HUES64 (cell line): ENCODE measurements around the gene KMT2A.

ENCODE experiments used
- H3K27ac ChIP-seq: 2 replicates; pipeline ENCODE4 v1.7.0; 2013; ENCODE audit warnings: low read depth, low read length, inconsistent platforms
- H3K27me3 ChIP-seq: 2 replicates; pipeline ENCODE4 v1.6.1; 2013; ENCODE audit warnings: mild to moderate bottlenecking, low read length; ENCODE audit not compliant: insufficient read depth
- H3K36me3 ChIP-seq: 2 replicates; pipeline ENCODE4 v1.6.1; 2013; ENCODE audit warnings: mild to moderate bottlenecking, low read length; ENCODE audit not compliant: insufficient read depth
- H3K4me1 ChIP-seq: 2 replicates; pipeline ENCODE4 v1.6.1; 2013; ENCODE audit warnings: mild to moderate bottlenecking, low read length, moderate library complexity; ENCODE audit not compliant: insufficient read depth
- H3K4me3 ChIP-seq: 2 replicates; pipeline ENCODE4 v1.5.1; 2013; ENCODE audit warnings: mild to moderate bottlenecking, low read length, moderate library complexity
- H3K9ac ChIP-seq: 2 replicates; pipeline ENCODE4 v1.6.1; 2013; ENCODE audit warnings: mild to moderate bottlenecking, low read depth, low read length
- H3K9me3 ChIP-seq: 2 replicates; pipeline ENCODE4 v1.6.1; 2013; ENCODE audit warnings: low read depth, low read length; ENCODE audit not compliant: insufficient read depth
- WGBS: fragments of 150-250, 120-280 bp; methylation state at CpG from one replicate; pipeline ENCODE4 v1.1.7; 2013; ENCODE audit warnings: missing lambda C conversion rate; 5-methylcytosine and 5-hydroxymethylcytosine counted together

Gene KMT2A

GRCh38 chr11:118491041-118491440, 54.7 kb downstream of the KMT2A start:
- no peaks in the 10 kb centered on the region for H3K27me3 ChIP-seq
- no peak overlapping the region for H3K27ac ChIP-seq
- peaks cover 97% of the 10 kb centered on the region for H3K36me3 ChIP-seq
- no peak overlapping the region for H3K4me3 ChIP-seq
- no peaks in the 10 kb centered on the region for H3K4me1 ChIP-seq
- 96% methylated on average over 4 of the region's 4 CpGs for WGBS
- H3K9me3 ChIP-seq = no peaks in the 10 kb centered on the region
- no peak overlapping the region for H3K9ac ChIP-seq

DNA sequence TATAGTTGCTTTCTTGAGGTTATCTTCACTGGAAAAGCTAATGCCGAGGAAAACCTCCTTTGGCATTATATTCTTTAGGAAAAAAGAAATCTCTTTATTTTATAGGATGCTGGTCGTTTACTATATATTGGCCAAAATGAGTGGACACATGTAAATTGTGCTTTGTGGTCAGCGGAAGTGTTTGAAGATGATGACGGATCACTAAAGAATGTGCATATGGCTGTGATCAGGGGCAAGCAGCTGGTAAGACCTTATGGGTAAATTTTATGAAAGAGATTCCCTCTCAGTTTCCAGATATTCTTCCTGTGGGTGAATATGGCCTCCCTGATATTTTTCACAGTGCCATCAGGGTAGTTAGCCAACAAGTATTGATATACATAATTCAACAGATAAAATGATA, 61.5 kb downstream of the KMT2A start:
- Histone ChIP-seq H3K36me3 (peaks cover 100% of the 10 kb centered on the region), H3K9ac (no peak overlapping the region), H3K27me3 (no peaks in the 10 kb centered on the region), H3K4me1 (no peaks in the 10 kb centered on the region), H3K9me3 (no peaks in the 10 kb centered on the region), H3K27ac (no peak overlapping the region), H3K4me3 (no peak overlapping the region)
- WGBS = 93% methylated on average over 4 of the region's 4 CpGs

- Histone ChIP-seq H3K4me3 (no peak overlapping the region), H3K27me3 (no peaks in the 10 kb centered on the region), H3K4me1 (no peaks in the 10 kb centered on the region), H3K36me3 (peaks cover 100% of the 10 kb centered on the region), H3K9me3 (no peaks in the 10 kb centered on the region), H3K27ac (no peak overlapping the region), H3K9ac (no peak overlapping the region)
- 93% methylated on average over 3 of the region's 3 CpGs for whole genome bisulfite sequencing
These were observed 66.9 kb downstream of the KMT2A start for GRCh38 chr11:118503216-118503615.

DNA sequence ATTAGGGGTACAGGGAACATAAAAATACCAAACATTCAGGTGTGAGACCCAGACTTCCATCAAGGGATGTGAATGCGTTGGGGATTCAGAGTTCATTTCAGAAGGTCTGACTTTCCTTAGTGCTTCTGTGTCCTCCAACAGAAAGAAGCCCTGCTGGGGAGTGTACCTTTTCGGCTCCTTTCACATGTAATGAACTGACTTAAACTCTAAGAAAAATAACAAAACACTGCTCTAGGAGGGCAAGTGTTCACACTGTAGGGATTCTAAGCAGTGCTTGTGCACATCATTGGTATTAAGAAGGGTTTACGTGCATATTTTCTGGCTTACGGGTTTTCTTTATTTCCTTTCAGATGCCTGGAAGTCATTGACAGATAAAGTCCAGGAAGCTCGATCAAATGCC, 75.3 kb downstream of the KMT2A start:
- H3K4me1 ChIP-seq = peaks cover 3% of the 10 kb centered on the region; the same call in 1 of the 2 replicates
- no peak overlapping the region for H3K4me3 ChIP-seq
- H3K27ac ChIP-seq = peak overlapping the region; percentile 58; the same call in 1 of the 2 replicates
- H3K9ac ChIP-seq = no peak overlapping the region
- H3K9me3 ChIP-seq = no peaks in the 10 kb centered on the region
- H3K36me3 ChIP-seq = peaks cover 96% of the 10 kb centered on the region
- H3K27me3 ChIP-seq = no peaks in the 10 kb centered on the region
- 68% methylated on average over 5 of the region's 5 CpGs for WGBS

GRCh38 chr11:118514103-118514502, 77.8 kb downstream of the KMT2A start:
- H3K4me3 ChIP-seq = no peak overlapping the region
- H3K36me3 ChIP-seq = peaks cover 91% of the 10 kb centered on the region
- H3K27me3 ChIP-seq = no peaks in the 10 kb centered on the region
- H3K9ac ChIP-seq = no peak overlapping the region
- peaks cover 3% of the 10 kb centered on the region; the same call in 1 of the 2 replicates for H3K4me1 ChIP-seq
- WGBS = 94% methylated on average over 7 of the region's 7 CpGs
- H3K27ac ChIP-seq = no peak overlapping the region
- H3K9me3 ChIP-seq = no peaks in the 10 kb centered on the region

GRCh38 chr11:118519549-118519948, 83.3 kb downstream of the KMT2A start:
- Histone ChIP-seq H3K4me1 (no peaks in the 10 kb centered on the region), H3K9ac (no peak overlapping the region), H3K27me3 (no peaks in the 10 kb centered on the region), H3K27ac (no peak overlapping the region), H3K36me3 (peaks cover 93% of the 10 kb centered on the region), H3K4me3 (no peak overlapping the region), H3K9me3 (no peaks in the 10 kb centered on the region)
- 93% methylated on average over 6 of the region's 6 CpGs for WGBS

GRCh38 chr11:118521892-118522311, 85.6 kb downstream of the KMT2A start:
- 94% methylated on average over 13 of the region's 13 CpGs for WGBS
- Histone ChIP-seq H3K36me3 (peaks cover 78% of the 10 kb centered on the region), H3K9me3 (no peaks in the 10 kb centered on the region), H3K27me3 (no peaks in the 10 kb centered on the region), H3K27ac (no peak overlapping the region), H3K4me3 (no peak overlapping the region), H3K9ac (no peak overlapping the region), H3K4me1 (no peaks in the 10 kb centered on the region)

DNA sequence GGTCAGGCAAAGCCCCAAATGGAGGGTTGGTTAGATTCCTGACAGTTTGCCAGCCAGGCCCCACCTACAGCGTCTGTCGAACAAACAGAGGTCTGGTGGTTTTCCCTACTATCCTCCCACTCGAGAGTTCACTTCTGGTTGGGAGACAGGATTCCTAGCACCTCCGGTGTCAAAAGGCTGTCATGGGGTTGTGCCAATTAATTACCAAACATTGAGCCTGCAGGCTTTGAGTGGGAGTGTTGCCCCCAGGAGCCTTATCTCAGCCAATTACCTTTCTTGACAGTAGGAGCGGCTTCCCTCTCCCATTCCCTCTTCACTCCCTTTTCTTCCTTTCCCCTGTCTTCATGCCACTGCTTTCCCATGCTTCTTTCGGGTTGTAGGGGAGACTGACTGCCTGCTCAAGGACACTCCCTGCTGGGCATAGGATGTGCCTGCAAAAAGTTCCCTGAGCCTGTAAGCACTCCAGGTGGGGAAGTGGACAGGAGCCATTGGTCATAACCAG, 86.3 kb downstream of the KMT2A start:
- H3K4me3 ChIP-seq = no peak overlapping the region
- H3K27ac ChIP-seq = no peak overlapping the region
- no peaks in the 10 kb centered on the region for H3K9me3 ChIP-seq
- WGBS = 81% methylated on average over 6 of the region's 6 CpGs
- H3K9ac ChIP-seq = no peak overlapping the region
- H3K4me1 ChIP-seq = no peaks in the 10 kb centered on the region
- peaks cover 73% of the 10 kb centered on the region for H3K36me3 ChIP-seq
- no peaks in the 10 kb centered on the region for H3K27me3 ChIP-seq

GRCh38 chr11:118524356-118524755, 88.1 kb downstream of the KMT2A start:
- no peaks in the 10 kb centered on the region for H3K9me3 ChIP-seq
- H3K4me1 ChIP-seq = 0 out of 2 replicates have a peak, but pooled peaks cover 2% of the 10 kb centered on the region
- H3K27ac ChIP-seq = no peak overlapping the region
- no peaks in the 10 kb centered on the region for H3K27me3 ChIP-seq
- no peak overlapping the region for H3K4me3 ChIP-seq
- peaks cover 59% of the 10 kb centered on the region for H3K36me3 ChIP-seq
- no peak overlapping the region for H3K9ac ChIP-seq

- Histone ChIP-seq H3K4me1 (peaks cover 7% of the 10 kb centered on the region; the same call in 1 of the 2 replicates), H3K27ac (no peak overlapping the region), H3K4me3 (no peak overlapping the region), H3K36me3 (peaks cover 53% of the 10 kb centered on the region), H3K9ac (no peak overlapping the region), H3K9me3 (no peaks in the 10 kb centered on the region), H3K27me3 (no peaks in the 10 kb centered on the region; the same call in 1 of the 2 replicates)
- 92% methylated on average over 6 of the region's 6 CpGs for WGBS
These were observed 88.6 kb downstream of the KMT2A start for GRCh38 chr11:118524757-118525470.

DNA sequence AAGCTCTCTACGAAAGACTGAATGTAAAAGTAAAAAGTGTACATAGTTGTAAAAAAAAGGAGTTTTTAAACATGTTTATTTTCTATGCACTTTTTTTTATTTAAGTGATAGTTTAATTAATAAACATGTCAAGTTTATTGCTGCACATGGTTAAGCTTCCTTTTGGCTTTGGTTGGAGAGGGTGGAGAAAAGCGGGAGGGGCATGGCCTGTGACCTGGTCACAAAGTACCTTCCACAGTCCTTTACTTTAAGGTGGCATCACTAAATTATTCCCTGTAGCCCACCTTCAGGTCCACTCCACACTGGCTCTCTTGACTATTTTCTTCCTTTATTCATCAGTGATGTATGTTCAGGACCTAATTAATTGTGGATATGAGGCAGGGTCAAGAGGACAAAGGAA, 90.4 kb downstream of the KMT2A start:
- 100% methylated on average over 1 of the region's 2 CpGs for WGBS
- Histone ChIP-seq H3K4me3 (no peak overlapping the region), H3K4me1 (peaks cover 12% of the 10 kb centered on the region), H3K27ac (no peak overlapping the region), H3K9me3 (no peaks in the 10 kb centered on the region), H3K27me3 (peaks cover 3% of the 10 kb centered on the region; the same call in 1 of the 2 replicates), H3K36me3 (peaks cover 36% of the 10 kb centered on the region), H3K9ac (no peak overlapping the region)
